HG02970 (cell line): Measurements from ENCODE around the gene MIDN.

Source experiments
- ATAC-seq: cut with Tn5 transposase; IDR thresholded peaks from one replicate; pipeline ENCODE4 v1.9.1; 2021; ENCODE audit warnings: mild to moderate bottlenecking, moderate library complexity, moderate number of reproducible peaks; ENCODE audit not compliant: unreplicated experiment, low FRiP score

Gene MIDN

DNA sequence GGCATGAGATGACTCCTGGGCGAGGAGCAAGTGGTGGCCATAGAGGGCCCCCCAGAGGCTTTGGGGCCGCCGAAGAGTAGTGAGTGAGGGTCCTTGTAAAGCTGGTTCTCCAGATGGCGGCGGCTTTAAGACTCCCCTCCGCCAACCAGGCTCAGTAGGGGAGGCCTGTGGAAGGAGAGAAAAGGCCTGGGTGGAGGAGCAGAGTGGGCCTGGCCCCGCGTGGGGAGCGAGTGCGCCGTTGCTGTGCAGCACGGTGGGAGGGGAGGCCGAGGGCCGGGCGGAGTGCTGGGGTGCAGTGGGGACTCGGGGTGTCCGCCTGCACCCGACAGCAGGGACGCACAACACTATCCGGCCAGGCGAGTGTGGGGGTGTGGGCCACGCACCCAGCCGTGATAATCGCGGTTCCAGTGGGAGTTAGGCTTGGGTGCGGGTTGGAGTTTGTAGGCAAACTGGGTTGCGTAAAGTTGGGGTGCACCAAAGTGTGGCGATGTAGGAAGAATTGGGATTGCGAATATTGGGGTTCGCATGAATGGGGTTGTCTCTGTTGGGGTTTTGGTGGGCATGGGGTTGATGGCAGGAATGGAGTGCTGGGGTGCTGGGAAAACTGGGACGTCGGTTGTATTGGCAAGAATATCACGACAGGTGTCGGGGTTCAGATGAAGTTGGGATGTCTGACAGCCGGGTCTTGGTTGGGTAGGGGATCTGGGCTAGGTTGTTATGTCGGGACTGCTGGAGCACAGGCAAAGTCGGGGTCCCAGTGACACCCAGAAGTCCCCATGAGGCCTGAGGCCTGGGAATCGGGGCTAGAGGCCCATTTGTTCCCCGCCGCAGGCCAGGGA, 20.1 kb downstream of the MIDN start:
- ATAC-seq, result no peak

DNA sequence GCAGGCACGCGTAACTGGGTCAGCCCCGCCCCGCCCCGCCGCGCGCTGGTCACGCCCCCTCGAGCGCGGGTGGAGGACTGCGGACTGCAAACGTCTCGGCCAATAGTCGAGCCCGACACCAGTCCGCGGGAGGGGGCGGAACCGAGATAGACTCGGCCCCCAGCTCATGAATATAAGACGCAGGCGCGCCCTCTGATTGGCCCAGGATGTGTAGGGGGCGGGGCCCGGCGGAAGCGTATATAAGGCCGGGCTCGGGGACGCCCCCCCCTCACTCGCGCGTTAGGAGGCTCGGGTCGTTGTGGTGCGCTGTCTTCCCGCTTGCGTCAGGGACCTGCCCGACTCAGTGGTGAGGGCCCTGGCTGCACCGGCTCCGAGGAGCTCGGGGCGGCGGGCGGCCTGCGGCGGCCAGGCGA, 20.7 kb downstream of the MIDN start, which contains the start of gene CIRBP:
Gene CIRBP (plus strand): TSS at position 268 of the 413 bp plus-strand sequence. CDS start 1,602 bp downstream, outside the sequence.
- peak; percentile 50 for ATAC-seq

DNA sequence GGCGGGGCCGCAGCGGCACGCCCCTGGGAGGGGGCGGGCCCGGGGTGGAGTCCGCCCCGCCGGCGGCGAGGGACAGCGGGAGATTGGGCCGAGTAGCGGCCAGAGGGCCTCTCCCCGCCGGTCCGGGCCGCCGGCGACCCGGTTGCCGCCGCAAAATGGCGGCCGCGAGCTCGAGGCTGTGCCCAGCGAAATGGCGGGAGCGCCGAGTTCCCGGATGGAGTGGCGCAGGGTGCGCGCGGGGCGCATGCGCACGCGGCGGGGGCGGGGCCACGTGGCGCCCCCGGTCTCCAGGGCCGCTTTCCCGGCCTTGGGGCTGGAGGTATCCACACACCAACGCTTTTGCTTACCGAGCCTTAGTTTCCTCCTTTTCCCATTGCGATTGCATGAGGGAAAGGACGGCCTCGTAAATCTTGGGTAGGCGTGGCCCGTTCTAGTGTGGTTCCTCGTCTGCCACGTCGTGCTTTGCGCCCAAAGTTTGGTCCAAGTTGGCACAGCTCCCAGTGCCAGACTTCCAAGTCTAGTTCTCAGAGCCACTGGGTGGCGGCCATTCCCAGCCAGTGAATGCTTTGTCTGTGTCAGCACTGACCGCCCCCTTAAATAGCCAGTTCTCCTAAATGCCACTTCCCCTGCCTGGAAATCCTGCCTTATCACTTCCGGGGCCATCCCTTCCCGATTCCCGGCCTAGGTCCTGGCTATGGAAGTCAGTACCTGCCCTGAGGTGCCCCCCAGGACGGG, 21.3 kb downstream of the MIDN start:
- ATAC-seq, result peak; percentile 37

DNA sequence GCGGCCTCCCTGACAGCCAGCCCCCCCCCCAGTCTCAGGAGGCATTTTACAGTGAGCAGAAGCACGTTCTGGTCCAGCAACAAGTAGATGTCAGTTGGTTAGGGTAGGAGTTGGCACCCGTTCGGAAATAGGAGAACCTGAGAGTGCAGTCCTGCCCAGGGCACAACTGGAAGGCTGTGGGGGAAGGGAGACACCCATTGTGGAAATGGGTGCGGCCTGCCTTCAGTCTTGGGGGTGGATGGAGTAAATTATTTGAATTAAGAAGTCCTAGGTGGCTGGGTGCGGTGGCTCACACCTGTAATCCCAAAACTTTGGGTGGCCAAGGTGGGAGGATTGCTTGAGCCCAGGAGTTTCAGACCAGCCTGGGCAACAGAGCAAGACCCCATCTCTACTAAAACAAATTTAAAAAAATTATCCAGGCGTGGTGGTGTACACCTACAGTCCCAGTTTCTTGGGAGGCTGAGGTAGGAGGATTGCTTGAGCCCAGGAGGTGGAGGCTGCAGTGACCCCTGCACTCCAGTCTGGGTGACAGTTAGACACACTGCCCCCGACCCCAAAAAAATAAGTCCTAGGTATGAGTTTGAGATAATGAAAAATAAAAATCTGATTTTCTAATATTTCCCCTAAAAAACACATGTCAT, 21.9 kb downstream of the MIDN start:
- no peak for ATAC-seq

DNA sequence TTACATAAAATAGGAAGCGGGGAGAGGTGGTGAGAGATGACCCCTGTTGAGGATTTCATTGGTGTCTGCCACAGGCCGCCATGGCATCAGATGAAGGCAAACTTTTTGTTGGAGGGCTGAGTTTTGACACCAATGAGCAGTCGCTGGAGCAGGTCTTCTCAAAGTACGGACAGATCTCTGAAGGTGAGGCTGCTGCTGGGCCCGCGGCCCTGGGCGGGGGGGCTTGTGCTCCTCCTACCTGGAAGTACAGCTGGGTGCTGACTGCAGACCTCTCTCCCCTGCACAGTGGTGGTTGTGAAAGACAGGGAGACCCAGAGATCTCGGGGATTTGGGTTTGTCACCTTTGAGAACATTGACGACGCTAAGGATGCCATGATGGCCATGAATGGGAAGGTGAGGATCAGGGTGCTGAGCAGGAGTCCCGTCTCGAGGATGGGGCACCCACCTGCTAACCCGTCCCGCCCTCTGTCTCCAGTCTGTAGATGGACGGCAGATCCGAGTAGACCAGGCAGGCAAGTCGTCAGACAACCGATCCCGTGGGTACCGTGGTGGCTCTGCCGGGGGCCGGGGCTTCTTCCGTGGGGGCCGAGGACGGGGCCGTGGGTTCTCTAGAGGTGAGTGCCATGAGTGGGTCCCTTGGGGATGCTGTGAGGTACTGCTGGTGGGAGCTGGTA, 22.6 kb downstream of the MIDN start:
- no peak for ATAC-seq

DNA sequence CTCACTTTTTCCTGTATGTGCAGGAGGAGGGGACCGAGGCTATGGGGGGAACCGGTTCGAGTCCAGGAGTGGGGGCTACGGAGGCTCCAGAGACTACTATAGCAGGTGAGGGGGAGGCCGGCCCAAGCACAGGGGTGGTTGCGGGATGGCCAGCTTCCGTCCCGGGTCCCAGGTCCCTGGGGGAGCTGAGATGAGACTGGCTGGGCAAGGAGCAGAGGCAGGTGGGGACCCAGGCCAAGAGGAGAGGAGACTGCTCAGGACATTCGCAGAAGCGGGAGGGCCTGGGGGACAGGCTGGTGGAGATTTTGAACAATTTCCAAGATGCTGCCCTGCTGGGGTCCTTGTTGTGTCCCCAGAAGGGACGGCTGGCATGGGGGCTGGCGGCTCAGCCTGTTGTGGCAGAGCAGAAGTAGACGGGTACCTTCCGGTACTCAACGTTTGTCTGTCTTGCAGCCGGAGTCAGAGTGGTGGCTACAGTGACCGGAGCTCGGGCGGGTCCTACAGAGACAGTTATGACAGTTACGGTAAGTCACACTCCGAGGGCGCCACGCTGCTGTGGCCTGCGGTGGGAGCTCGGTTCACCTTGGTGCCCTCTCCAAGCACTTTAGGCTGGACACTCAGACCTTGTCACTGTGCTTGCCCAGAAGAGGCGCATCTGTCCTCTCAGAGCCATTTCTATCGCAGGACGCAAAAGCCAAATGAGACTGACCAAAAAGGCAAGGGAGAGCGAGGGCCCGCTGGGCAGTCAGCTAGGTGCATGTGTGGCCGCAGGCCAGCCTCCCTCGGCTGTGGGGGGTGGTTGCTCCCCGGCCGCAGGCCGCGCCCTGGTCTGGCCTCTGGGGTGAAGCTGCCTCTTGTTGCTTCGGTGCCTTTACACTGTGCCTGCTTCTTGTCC, 23.4 kb downstream of the MIDN start:
- ATAC-seq, result no peak

DNA sequence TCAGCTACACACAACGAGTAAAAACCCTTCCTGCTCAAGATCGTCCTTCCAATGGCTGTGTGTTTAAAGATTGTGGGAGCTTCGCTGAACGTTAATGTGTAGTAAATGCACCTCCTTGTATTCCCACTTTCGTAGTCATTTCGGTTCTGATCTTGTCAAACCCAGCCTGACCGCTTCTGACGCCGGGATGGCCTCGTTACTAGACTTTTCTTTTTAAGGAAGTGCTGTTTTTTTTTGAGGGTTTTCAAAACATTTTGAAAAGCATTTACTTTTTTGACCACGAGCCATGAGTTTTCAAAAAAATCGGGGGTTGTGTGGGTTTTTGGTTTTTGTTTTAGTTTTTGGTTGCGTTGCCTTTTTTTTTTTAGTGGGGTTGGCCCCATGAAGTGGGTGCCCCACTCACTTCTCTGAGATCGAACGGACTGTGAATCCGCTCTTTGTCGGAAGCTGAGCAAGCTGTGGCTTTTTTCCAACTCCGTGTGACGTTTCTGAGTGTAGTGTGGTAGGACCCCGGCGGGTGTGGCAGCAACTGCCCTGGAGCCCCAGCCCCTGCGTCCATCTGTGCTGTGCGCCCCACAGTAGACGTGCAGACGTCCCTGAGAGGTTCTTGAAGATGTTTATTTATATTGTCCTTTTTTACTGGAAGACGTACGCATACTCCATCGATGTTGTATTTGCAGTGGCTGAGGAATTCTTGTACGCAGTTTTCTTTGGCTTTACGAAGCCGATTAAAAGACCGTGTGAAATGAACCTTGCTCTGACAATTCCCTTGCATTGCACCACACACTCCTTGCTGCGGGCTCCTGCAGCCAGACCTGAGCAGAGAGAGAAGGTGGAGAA, 24.3 kb downstream of the MIDN start:
- no peak for ATAC-seq

DNA sequence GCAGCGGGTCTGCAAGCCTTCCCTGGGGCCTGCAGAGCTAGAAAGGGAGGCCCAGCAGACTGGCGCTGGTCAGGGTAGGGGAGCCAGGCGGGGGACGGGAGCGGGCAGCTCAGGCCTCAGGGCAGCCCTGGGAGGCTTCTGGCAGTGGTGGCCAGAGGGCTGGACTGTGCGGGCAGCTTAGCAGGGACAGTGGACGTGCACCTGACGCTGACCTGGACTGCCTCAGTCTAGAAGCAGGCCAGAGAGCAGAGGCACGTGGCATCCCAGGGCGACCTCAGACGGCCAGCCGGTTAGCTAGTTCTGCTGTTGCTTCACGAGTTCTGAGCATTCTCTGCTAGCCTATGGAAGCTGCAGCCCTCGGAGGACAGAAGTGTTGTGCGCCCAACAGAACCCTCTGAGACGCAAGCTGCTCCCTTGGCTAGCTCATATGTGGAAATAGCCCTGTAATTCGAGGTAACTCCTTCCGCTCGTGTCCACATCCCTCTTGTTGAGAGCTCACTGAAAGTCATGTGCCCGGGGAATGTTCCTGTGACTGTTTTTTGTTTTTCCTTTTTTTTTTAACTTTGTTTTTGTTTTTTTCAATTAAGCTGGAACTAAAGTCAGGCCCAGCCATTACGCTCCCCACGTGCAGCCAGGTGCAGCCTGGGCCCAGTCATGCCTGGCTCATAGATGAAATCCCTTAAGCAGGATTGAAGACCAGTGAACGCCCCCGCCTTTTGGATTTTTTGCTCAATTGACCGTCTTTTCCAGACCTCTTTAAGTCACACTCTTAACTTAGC, 25.1 kb downstream of the MIDN start:
- ATAC-seq, result no peak

DNA sequence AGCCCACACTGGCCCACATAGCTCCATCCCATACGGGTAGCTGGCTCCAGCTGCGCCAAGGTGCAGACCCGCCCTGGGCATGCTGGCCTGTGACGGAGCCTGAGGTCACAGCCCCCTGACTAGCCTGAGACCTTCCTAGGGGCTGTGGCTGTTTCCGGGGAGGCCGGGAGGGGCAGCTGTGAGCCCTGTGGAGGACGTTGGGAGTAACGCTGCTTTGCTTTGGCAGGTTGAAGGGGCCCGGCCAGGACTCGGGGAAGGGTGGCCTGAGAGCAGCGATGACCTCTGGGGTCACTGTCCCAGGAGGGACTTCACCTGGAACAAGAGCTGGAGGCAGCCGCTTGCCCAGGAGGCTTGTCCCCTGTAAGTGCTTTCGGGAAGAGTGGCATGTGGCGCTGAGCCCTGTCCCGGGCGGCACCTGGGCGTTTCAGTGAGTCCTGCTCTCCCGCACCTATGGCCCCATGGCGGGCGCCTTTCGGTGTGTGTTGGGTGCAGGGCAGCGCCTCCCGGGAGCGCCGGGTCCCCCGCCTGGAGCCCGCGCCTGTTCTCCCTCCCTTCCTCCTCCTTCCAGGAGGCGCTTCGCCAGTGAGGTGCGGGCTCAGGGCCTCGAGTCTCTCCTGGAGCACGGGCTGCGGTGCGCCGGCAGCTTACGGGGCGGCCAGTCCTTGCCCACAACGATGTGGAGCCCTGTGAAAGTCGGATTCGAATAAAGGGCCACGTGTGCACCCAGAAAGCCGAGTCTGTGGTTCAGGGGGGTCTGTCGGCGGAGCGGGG, 25.9 kb downstream of the MIDN start:
- ATAC-seq, result no peak

DNA sequence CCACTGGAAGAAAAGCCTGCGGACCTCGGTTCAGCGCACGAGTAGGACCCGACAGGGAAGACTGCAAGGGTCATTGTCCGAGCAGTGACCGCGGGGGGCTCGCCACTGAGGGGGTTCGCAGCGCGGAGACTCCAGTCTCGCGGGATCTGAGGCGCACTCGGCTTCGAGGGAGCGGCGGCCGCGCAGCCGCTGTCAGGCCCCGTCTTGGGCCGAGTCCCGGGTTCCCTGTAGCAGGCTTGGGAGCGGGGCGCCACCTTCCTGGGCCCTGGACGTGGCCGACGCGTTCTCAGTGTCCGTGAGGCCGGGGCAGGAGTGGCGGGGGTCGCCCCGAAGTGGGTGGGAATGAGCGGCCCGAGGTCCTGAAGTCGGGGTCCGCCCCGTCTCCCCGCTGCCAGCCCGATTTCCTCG, 26.5 kb downstream of the MIDN start:
- ATAC-seq, result no peak

DNA sequence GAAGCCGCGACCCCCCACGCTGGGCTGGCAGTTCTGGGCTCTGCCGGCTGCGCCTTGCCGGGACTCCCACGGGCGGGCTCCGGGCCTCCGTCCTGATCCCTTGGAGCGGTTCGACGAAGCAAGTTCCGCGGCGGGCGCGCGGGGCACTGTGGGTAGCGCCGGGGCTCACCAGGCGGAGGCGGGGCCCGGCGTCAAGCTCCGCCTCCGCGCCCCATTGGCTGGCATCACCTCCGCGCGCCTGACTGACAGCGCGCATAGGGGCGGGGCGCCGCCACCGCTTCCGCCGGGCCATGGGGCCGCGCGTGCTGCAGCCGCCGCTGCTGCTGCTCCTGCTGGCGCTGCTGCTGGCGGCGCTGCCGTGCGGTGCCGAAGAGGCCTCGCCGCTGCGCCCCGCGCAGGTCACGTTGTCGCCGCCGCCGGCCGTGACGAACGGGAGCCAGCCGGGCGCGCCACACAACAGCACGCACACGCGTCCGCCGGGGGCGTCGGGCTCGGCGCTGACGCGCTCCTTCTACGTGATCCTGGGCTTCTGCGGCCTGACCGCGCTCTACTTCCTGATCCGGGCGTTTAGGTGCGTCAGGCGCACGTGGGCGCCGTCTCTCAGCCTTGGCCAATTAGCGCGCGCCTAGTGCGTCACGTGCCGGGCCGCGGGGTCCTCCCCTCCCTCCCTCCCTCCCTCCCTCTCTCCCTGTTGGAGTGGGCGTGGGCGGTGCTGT, 27.0 kb downstream of the MIDN start, which contains the start of gene FAM174C:
Gene FAM174C (plus strand): TSS at position 271 of the 716 bp plus-strand sequence. CDS start 20 bp downstream, at position 291.
- ATAC-seq, result peak; percentile 70

DNA sequence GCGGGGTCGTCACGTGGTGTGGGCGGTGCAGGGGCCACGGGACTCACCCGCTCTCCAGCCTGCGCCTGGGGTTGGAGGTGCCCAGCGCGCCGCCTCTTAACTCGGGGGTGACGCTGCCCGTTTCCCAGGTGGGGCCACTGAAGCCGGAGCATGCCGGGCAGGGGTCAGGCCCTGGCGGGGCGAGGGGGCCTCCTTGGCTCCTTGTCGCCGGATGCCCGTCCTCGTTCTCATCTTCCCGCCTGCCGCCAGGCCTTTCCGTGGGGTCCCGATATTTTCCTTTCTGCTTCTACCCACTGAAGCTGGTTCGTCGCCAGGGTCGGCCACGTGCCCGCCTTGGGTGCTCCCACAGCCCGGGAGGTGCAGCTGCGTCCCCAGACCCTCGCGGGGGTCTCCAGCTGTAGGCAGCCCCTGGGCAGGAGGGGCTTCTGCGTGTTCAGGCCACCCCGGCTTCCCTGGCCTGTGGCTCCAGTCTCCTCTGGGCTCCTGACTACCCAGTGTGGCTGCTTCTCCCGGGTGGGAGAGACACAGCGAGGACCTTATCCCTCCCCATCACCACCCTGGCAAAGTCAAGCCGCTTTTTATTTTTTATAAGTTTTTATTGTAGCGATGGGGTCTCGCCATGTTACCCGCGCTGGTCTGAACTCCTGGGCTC, 27.7 kb downstream of the MIDN start:
- no peak for ATAC-seq

DNA sequence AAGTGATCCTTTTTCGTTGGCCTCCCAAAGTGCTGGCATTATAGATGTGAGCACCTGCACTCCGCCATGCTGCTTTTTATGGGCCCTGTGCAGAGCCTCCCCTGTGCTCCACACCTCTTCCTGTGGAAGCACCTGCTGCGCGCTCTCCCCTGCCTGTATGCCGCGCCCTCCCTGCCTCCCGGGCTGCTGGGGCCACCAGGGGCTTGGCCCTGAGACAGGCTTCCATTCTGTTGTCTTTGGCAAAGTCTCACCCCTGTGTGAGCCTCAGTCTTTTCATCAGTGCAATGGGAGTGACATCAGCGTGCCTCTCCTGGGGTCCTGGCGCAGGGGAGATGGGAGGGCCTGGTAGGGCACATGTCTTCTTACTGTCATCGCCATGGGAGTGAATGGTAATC, 28.2 kb downstream of the MIDN start:
- ATAC-seq, result no peak

DNA sequence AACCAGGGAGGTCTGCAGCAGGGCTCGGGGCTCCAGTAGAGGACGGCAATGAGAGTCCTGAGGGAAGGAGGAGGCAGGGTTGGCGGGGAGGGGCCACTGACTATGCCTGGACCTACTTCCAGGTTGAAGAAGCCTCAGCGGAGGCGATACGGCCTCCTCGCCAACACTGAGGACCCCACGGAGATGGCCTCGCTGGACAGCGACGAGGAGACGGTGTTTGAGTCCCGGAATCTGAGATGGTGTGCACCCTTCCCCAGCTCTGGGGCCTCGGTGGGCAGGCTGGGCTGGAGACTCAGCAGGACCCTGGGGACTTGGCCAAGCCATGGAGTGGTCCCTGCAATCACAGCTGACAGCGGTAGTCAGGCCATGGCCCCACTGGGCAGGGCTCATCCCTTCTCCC, 28.7 kb downstream of the MIDN start:
- ATAC-seq, result no peak

DNA sequence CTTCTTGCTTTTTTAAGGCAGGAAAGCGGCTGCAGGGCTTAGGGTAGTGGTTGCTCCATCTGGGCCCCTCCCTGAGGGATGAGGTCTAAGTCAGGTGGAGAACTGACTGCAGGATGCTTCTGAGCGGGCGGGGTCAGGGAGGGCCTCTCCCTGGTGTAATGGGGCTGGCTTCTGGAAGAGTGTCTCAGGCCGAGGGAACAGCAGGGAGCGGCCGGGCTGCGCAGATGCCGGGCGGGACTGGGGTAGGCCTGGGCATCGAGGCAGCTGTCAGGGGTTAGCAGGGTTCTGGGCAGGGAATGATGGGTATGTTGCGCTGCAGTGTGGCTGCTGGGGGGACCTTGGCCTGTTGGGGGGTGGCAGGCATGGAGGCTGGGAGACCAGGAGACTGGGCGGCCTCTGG, 29.7 kb downstream of the MIDN start:
- no peak for ATAC-seq
